GM18873 (cell line): Measurements from ENCODE around the gene PRRX1.

Source experiments
- ATAC-seq: cut with Tn5 transposase; IDR thresholded peaks from one replicate; pipeline ENCODE4 v1.9.1; 2021; ENCODE audit warnings: mild to moderate bottlenecking, moderate library complexity, moderate number of reproducible peaks; ENCODE audit not compliant: unreplicated experiment, low FRiP score

PRRX1 gene

GRCh38 chr1:170714938-170715337 lies 51.0 kb downstream of the PRRX1 start:
- no peak for ATAC-seq

- no peak for ATAC-seq
These were observed 53.0 kb downstream of the PRRX1 start for GRCh38 chr1:170716835-170717429.

- ATAC-seq: no peak
These were observed 56.7 kb downstream of the PRRX1 start for GRCh38 chr1:170720661-170721060.

GRCh38 chr1:170721621-170722020 lies 57.7 kb downstream of the PRRX1 start:
- no peak for ATAC-seq

GRCh38 chr1:170723518-170723917 lies 59.6 kb downstream of the PRRX1 start:
- ATAC-seq: no peak

GRCh38 chr1:170725326-170725725 lies 61.4 kb downstream of the PRRX1 start:
- no peak for ATAC-seq

GRCh38 chr1:170727963-170728362 lies 64.0 kb downstream of the PRRX1 start:
- ATAC-seq: no peak

GRCh38 chr1:170729225-170730002 lies 65.5 kb downstream of the PRRX1 start:
- ATAC-seq: no peak

GRCh38 chr1:170730014-170730413 lies 66.1 kb downstream of the PRRX1 start:
- no peak for ATAC-seq

- no peak for ATAC-seq
These were observed 66.5 kb downstream of the PRRX1 start for GRCh38 chr1:170730438-170730837.

GRCh38 chr1:170731566-170732251 lies 67.8 kb downstream of the PRRX1 start:
- ATAC-seq: no peak

- ATAC-seq: no peak
These were observed 68.3 kb downstream of the PRRX1 start for GRCh38 chr1:170732252-170732588.

- no peak for ATAC-seq
These were observed 70.7 kb downstream of the PRRX1 start for GRCh38 chr1:170734412-170735175.

- ATAC-seq: no peak
These were observed 71.7 kb downstream of the PRRX1 start for GRCh38 chr1:170735366-170736263.

- ATAC-seq: no peak
These were observed 75.9 kb downstream of the PRRX1 start for GRCh38 chr1:170739803-170740202.

GRCh38 chr1:170741678-170742077 lies 77.7 kb downstream of the PRRX1 start:
- ATAC-seq: no peak

- no peak for ATAC-seq
These were observed 78.7 kb downstream of the PRRX1 start for GRCh38 chr1:170742600-170742999.

GRCh38 chr1:170743083-170743482 lies 79.2 kb downstream of the PRRX1 start:
- no peak for ATAC-seq

GRCh38 chr1:170749549-170749948 lies 85.6 kb downstream of the PRRX1 start:
- ATAC-seq: no peak

- no peak for ATAC-seq
These were observed 86.0 kb downstream of the PRRX1 start for GRCh38 chr1:170749959-170750358.
